Left ventricle myocardium inferior (tissue), 1 donor: Measurements from ENCODE around the gene MIS18A. TPM values are rescaled to one million over a fixed set of nuclear protein-coding genes. Genes with fewer than 3 reads are reported as not detected.
A peak's percentile ranks its signal among the peaks of the same experiment; 100 is the strongest.

ENCODE experiments used
- DNase-seq: peaks from one replicate; pipeline ENCODE4 v3.0.0-alpha.2; 2020
- H3K27ac ChIP-seq: fragments of 200-600 bp; replicated peaks from 2 replicates; pipeline ENCODE4 v1.8.0; 2021
- H3K27me3 ChIP-seq: fragments of 200-600 bp; 2 replicates; pipeline ENCODE4 v1.8.0; 2021; ENCODE audit warnings: low read depth
- H3K36me3 ChIP-seq: fragments of 200-600 bp; 2 replicates; pipeline ENCODE4 v1.8.0; 2021
- H3K4me1 ChIP-seq: fragments of 200-600 bp; 2 replicates; pipeline ENCODE4 v1.8.0; 2021
- H3K4me3 ChIP-seq: fragments of 200-600 bp; 2 replicates; pipeline ENCODE4 v1.8.0; 2021; ENCODE audit warnings: mild to moderate bottlenecking, moderate library complexity
- H3K9me3 ChIP-seq: fragments of 200-600 bp; replicated peaks from 2 replicates; pipeline ENCODE4 v1.8.0; 2021
- intact Hi-C: fragments of 100-400 bp; cut with micrococcal nuclease; formaldehyde crosslinking; loops from one replicate; pipeline ENCODE4 v1.11.0; 2022
- total RNA-seq: library from RNA; stranded (reverse); fragmentation: NEBNext Ultra II Directional; extraction: Animal tissue kit (Norgen Biotek cat#: 25700); gene quantifications from one replicate; pipeline ENCODE4 v1.2.1, GENCODE V29; 2021
- TF ChIP-seq, protein P1 (sequence below): fragments of 200-600 bp; IDR thresholded peaks from 2 replicates; pipeline ENCODE4 v1.8.0; 2021; ENCODE audit warnings: antibody characterized with exemption, mild to moderate bottlenecking, borderline replicate concordance
- donor health status: DM: no; HTN: yes; CAD: no; lungs with severe emphysema.

MIS18A gene
- total RNA-seq, 1 donor from 2014 or later, result 3.2 TPM

DNA sequence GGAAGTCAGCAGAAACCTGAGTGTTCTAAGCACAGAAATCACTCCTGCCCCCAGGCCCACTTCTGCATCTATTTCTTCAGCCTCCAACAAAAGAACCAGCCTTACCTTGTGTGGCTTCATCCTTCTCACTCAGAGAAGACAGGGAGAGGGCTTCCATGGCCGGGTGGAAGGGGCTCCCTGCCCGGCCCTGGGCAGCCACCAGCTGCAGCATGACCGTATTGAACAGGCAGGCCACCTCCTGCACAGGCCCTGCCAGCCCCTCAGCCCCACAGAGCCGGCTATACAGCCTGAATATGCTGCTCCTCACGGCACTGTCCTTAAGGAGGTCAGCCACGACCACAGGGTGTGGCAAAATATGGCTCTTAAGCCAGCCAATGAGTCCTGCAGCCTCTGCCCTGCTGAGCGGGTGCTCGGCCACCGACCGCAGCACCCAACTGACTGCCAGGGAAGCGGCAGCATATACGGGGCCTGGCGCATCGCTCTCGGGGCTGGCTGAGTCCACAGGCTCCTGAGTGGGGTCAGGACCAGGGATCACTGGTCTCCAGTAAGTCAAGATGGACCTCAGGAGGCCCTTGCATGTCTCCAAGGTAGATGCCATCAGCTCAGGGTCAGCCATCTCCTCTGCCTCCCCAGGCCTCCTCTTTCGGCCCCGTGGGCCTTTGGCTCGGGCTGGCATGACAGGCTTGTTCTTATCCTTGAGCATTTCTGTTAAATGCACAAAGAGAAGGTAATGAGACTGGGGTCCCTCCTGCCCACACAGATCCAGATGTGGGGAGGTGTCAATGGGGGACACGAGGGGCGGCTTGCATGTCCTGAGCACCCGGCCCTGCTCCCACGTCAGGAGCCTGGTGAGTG, 37.7 kb upstream of the MIS18A start:
- Histone ChIP-seq H3K27me3 (no peaks in the 10 kb centered on the region), H3K36me3 (peaks cover 78% of the 10 kb centered on the region), H3K27ac (no peak overlapping the region), H3K4me1 (peaks cover 41% of the 10 kb centered on the region), H3K4me3 (no peak overlapping the region), H3K9me3 (no peaks in the 10 kb centered on the region)
- no peak for DNase-seq
- intact Hi-C loops, result no loop called here
- TF ChIP-seq, protein P1, sequence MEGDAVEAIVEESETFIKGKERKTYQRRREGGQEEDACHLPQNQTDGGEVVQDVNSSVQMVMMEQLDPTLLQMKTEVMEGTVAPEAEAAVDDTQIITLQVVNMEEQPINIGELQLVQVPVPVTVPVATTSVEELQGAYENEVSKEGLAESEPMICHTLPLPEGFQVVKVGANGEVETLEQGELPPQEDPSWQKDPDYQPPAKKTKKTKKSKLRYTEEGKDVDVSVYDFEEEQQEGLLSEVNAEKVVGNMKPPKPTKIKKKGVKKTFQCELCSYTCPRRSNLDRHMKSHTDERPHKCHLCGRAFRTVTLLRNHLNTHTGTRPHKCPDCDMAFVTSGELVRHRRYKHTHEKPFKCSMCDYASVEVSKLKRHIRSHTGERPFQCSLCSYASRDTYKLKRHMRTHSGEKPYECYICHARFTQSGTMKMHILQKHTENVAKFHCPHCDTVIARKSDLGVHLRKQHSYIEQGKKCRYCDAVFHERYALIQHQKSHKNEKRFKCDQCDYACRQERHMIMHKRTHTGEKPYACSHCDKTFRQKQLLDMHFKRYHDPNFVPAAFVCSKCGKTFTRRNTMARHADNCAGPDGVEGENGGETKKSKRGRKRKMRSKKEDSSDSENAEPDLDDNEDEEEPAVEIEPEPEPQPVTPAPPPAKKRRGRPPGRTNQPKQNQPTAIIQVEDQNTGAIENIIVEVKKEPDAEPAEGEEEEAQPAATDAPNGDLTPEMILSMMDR, result no peak

DNA sequence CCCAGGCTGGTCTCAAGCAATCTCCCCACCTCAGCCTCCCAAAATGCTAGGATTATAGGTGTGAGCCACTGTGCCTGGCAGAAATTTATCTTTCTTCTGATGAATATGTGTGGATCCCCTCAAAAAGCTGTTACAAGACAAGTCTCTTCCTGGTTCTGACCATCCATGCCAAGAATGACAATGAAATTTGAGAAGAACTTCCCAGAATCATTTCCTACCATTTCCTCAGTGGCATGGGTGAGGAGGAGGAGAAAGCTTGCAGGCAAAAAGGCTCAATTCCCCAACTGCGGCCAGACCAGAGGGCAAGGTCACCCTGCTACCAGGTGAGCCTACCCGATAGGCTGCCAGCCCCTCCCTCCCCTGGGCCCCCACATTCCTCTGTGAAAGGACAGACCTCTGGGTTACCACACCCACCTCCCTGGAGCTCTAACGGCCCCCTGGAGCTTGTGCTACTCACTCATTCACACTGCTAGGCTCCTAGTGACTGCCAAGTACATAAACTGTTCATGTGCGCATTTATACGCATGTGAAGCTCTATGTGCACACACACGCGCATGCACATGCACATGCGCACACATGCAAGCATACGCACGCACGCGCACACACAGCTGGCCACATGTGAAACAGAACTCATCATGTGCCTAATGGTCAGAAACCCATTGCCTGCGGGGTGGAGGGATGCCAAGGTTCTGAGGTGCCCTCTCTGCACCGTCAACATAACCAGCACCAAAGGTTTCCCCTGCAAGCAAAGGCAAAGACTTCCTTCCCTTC, 36.8 kb upstream of the MIS18A start:
- H3K27me3 ChIP-seq, result no peaks in the 10 kb centered on the region
- H3K36me3 ChIP-seq, result peaks cover 75% of the 10 kb centered on the region
- DNase-seq, result no peak
- intact Hi-C loops, result no loop called here
- H3K4me1 ChIP-seq, result peaks cover 41% of the 10 kb centered on the region
- no peak overlapping the region for H3K4me3 ChIP-seq
- H3K9me3 ChIP-seq, result no peaks in the 10 kb centered on the region
- TF ChIP-seq, protein P1, result no peak
- no peak overlapping the region for H3K27ac ChIP-seq

DNA sequence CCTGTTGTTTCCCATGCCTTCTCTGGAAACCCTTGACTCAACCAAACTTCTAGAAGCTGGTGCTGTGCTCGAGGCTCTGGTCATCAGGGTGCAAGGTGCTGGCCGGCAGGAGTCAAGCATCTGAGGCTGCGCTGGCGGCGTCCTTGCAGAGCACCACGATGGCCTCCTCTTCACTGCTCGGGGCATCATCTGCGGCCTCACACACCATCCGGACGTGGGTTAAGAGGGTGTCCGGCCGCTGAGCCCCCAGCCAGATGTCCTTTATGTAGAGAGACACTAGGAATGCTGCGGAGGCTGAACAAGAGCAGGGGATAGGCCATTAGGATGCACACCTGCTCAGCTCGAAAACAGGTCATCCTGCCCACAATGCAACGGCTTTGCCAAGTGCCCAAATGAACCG, 36.0 kb upstream of the MIS18A start:
- H3K27ac ChIP-seq, result no peak overlapping the region
- peaks cover 71% of the 10 kb centered on the region for H3K36me3 ChIP-seq
- no peak overlapping the region for H3K4me3 ChIP-seq
- peaks cover 34% of the 10 kb centered on the region for H3K4me1 ChIP-seq
- H3K27me3 ChIP-seq, result no peaks in the 10 kb centered on the region
- no peak for DNase-seq
- H3K9me3 ChIP-seq, result no peaks in the 10 kb centered on the region
- intact Hi-C loops, result no loop called here
- TF ChIP-seq, protein P1, result no peak

DNA sequence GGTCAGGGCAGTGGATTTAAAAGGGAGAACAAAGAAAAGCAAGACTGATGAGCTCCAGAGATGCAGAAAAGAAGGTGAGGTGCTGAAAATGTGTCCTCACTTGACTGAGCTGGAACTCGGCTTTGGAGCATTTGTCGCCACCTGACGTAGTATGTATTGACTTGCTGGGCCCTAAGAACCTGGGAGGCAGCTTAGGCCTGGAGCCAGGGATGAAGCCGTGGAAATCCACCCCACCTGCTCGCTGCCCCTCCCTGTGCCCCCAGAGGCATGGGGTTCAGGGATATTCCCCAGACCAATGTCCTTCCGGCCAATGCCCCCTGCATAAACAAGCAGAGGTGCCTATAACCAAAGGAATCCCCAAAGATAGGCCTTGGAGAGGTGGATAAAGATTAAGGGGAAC, 34.1 kb upstream of the MIS18A start:
- Histone ChIP-seq H3K9me3 (no peaks in the 10 kb centered on the region), H3K4me3 (no peak overlapping the region), H3K4me1 (peaks cover 26% of the 10 kb centered on the region), H3K27me3 (no peaks in the 10 kb centered on the region), H3K36me3 (peaks cover 53% of the 10 kb centered on the region), H3K27ac (peak overlapping the region; percentile 70)
- no peak for DNase-seq
- TF ChIP-seq, protein P1, result no peak
- intact Hi-C loops, result no loop called here

DNA sequence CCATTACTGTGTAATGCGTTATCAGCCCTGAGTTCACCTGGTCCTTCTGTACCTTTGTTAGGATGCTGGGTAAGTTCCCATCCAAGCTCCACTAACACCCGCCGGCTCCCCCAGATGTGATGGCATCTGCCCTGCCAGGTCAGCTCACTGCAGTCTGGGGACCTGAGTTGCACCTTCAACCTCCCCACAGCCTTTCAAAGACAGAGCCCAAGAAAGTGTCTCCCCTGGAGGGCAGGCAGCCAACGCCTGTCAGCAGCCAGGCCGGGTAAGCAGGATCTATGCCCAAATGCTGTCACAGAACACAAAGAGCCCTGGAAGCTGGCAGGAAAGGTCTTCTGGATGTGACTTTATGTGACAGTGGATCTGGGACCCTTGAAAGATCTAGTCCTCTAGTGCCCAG, 33.5 kb upstream of the MIS18A start:
- no peaks in the 10 kb centered on the region for H3K27me3 ChIP-seq
- DNase-seq, result peak; percentile 51
- H3K4me1 ChIP-seq, result peaks cover 26% of the 10 kb centered on the region
- no peak overlapping the region for H3K4me3 ChIP-seq
- intact Hi-C loops, result no loop called here
- H3K9me3 ChIP-seq, result no peaks in the 10 kb centered on the region
- TF ChIP-seq, protein P1, result no peak
- peaks cover 50% of the 10 kb centered on the region for H3K36me3 ChIP-seq
- peak overlapping the region; percentile 70 for H3K27ac ChIP-seq
